ENCODE results near the gene SRP14. TPM values are rescaled to one million over a fixed set of nuclear protein-coding genes. Genes with fewer than 3 reads are reported as not detected.

SRP14 gene
- total and polyA plus RNA-seq, 9 of the 15 experiments (the other 6 are each of a cell fraction or from before 2014, with no cell fraction given): 161 to 1,097 (median 402) TPM

DNA sequence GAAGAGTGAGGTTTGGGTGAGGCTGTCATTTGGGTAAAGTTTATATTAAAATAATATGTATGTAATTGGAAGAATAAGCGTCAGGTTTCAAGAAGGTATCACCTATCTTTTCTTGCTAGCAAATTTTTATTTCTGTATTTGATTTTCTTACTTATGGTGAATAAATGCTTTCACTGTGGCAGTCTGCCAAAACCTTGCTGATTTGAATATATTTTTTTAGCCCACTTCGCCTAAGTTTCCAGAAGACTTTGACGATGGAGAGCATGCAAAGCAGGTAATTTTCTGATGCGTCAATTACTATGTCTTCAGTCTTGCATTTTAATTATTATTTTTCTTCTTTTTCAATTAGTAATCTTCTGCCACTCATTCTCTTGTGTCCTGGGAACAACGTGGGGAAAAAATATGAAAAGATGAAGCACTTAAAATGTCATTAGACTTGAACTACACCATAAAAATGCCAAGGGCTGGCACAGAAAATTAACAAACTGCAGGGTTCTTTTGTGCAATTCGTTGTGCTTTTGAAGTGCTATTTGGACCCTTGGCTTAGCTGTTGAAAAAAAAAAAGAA is 40.4 kb downstream of the SRP14 start:
- DNase-seq (ENCODE audit: extremely low read depth in 1 of 4, low spot score in 3 of 4) (no peak), FAIRE-seq (no peak), ATAC-seq (no peak)
- intact Hi-C loops (cut with micrococcal nuclease): no loop called here
- Histone ChIP-seq H3K4me3 (no peak overlapping the region), H3K27ac (ENCODE audit: extremely low read depth, low read depth, low read length) (no peak overlapping the region), H3K79me2 (ENCODE audit: control insufficient read depth, insufficient read depth, low read length) (no peaks in the 10 kb centered on the region), H3K27me3 (ENCODE audit: control insufficient read depth in 2 of 2, insufficient read depth in 2 of 2, low read length in 2 of 2) (no peaks in the 10 kb centered on the region), H3K9me3 (replicated peaks; ENCODE audit: control insufficient read depth, insufficient read depth, low read depth, low read length) (no peaks in the 10 kb centered on the region), H3K4me1 (replicated peaks in 1 of 2; ENCODE audit: control insufficient read depth in 2 of 2, insufficient read depth in 2 of 2, low read length in 2 of 2) (no peaks in the 10 kb centered on the region), H2AFZ (ENCODE audit: low read depth, low read length) (no peak overlapping the region), H3K9ac (ENCODE audit: insufficient read depth in 1 of 2, low read depth in 2 of 2, low read length in 2 of 2) (no peak overlapping the region), H3K36me3 (ENCODE audit: control insufficient read depth, insufficient read depth, low read length) (peaks cover 39% of the 10 kb centered on the region), H3K9me1 (ENCODE audit: control insufficient read depth, insufficient read depth, low read length) (no peaks in the 10 kb centered on the region), H3K4me2 (ENCODE audit: insufficient read depth, low read length) (no peak overlapping the region), H4K20me1 (replicated peaks; ENCODE audit: control insufficient read depth, insufficient read depth, low read length) (no peaks in the 10 kb centered on the region)
- no TSS peak for BruUV-seq (replicated peaks)
- in situ Hi-C loops (cut with MboI): no loop called here
- CTCF ChIA-PET (ENCODE audit: low intra/inter-chr PET ratio): no interaction called here
- 71% methylated on average over 6 of the region's 6 CpGs for WGBS (ENCODE audit: insufficient coverage, low coverage, missing lambda C conversion rate)
- POLR2A ChIA-PET: no interaction called here
- TF ChIP-seq, protein P1, sequence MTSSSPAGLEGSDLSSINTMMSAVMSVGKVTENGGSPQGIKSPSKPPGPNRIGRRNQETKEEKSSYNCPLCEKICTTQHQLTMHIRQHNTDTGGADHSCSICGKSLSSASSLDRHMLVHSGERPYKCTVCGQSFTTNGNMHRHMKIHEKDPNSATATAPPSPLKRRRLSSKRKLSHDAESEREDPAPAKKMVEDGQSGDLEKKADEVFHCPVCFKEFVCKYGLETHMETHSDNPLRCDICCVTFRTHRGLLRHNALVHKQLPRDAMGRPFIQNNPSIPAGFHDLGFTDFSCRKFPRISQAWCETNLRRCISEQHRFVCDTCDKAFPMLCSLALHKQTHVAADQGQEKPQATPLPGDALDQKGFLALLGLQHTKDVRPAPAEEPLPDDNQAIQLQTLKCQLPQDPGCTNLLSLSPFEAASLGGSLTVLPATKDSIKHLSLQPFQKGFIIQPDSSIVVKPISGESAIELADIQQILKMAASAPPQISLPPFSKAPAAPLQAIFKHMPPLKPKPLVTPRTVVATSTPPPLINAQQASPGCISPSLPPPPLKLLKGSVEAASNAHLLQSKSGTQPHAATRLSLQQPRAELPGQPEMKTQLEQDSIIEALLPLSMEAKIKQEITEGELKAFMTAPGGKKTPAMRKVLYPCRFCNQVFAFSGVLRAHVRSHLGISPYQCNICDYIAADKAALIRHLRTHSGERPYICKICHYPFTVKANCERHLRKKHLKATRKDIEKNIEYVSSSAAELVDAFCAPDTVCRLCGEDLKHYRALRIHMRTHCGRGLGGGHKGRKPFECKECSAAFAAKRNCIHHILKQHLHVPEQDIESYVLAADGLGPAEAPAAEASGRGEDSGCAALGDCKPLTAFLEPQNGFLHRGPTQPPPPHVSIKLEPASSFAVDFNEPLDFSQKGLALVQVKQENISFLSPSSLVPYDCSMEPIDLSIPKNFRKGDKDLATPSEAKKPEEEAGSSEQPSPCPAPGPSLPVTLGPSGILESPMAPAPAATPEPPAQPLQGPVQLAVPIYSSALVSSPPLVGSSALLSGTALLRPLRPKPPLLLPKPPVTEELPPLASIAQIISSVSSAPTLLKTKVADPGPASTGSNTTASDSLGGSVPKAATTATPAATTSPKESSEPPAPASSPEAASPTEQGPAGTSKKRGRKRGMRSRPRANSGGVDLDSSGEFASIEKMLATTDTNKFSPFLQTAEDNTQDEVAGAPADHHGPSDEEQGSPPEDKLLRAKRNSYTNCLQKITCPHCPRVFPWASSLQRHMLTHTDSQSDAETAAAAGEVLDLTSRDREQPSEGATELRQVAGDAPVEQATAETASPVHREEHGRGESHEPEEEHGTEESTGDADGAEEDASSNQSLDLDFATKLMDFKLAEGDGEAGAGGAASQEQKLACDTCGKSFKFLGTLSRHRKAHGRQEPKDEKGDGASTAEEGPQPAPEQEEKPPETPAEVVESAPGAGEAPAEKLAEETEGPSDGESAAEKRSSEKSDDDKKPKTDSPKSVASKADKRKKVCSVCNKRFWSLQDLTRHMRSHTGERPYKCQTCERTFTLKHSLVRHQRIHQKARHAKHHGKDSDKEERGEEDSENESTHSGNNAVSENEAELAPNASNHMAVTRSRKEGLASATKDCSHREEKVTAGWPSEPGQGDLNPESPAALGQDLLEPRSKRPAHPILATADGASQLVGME (CRISPR knock-in tag; IDR thresholded peaks at IDR 0.05): no peak
- TF ChIP-seq, protein P2, sequence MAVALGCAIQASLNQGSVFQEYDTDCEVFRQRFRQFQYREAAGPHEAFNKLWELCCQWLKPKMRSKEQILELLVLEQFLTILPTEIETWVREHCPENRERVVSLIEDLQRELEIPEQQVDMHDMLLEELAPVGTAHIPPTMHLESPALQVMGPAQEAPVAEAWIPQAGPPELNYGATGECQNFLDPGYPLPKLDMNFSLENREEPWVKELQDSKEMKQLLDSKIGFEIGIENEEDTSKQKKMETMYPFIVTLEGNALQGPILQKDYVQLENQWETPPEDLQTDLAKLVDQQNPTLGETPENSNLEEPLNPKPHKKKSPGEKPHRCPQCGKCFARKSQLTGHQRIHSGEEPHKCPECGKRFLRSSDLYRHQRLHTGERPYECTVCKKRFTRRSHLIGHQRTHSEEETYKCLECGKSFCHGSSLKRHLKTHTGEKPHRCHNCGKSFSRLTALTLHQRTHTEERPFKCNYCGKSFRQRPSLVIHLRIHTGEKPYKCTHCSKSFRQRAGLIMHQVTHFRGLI (CRISPR knock-in tag; IDR thresholded peaks at IDR 0.05): no peak
- no peak for TF ChIP-seq RBM15 (IDR thresholded peaks at IDR 0.05; ENCODE audit: insufficient read depth, low read length)
- no peak for TF ChIP-seq MEF2A (IDR thresholded peaks at IDR 0.05; ENCODE audit: control insufficient read depth, low read depth, low read length)
- no peak for TF ChIP-seq MTF1 (CRISPR knock-in tag; IDR thresholded peaks at IDR 0.05; ENCODE audit: borderline replicate concordance)
- no peak for TF ChIP-seq NELFE (IDR thresholded peaks at IDR 0.05; ENCODE audit: insufficient read depth, insufficient read length)

All from K562 (cell line).